Measurements from ENCODE around the gene TBXA2R. TPM values are rescaled to one million over a fixed set of nuclear protein-coding genes. Genes with fewer than 3 reads are reported as not detected.

TBXA2R gene
- total RNA-seq, 1 donor from 2014 or later, result 4.7 TPM

DNA sequence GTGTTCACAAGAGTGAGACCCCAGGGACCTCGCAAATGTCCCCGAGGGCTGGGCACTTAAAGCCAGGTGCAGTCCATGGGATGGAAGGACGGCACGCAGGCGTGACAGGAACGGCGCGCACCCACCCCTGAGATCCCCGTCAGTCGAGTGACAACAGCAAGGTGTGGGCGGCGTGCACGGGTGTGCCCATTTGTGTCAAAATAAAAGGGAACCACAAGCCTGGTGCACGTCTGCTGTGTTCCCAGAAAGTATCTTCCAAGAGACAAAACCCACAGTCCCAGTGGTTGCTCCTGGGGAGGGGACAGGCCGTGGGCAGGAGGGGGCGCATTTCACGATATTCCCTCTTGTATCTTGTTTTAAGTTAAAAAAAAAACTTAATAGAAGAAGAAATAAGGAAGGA lies 35.6 kb upstream of the TBXA2R start:
- no peaks in the 10 kb centered on the region for H3K4me1 ChIP-seq
- DNase-seq (no peak), ATAC-seq (no peak)
- H3K27me3 ChIP-seq, result no peaks in the 10 kb centered on the region
- H3K9me3 ChIP-seq, result no peaks in the 10 kb centered on the region
- peaks cover 52% of the 10 kb centered on the region for H3K36me3 ChIP-seq
- no peak overlapping the region for H3K4me3 ChIP-seq
- intact Hi-C loops (cut with DNase I), result no loop called here
- TF ChIP-seq, protein P1, sequence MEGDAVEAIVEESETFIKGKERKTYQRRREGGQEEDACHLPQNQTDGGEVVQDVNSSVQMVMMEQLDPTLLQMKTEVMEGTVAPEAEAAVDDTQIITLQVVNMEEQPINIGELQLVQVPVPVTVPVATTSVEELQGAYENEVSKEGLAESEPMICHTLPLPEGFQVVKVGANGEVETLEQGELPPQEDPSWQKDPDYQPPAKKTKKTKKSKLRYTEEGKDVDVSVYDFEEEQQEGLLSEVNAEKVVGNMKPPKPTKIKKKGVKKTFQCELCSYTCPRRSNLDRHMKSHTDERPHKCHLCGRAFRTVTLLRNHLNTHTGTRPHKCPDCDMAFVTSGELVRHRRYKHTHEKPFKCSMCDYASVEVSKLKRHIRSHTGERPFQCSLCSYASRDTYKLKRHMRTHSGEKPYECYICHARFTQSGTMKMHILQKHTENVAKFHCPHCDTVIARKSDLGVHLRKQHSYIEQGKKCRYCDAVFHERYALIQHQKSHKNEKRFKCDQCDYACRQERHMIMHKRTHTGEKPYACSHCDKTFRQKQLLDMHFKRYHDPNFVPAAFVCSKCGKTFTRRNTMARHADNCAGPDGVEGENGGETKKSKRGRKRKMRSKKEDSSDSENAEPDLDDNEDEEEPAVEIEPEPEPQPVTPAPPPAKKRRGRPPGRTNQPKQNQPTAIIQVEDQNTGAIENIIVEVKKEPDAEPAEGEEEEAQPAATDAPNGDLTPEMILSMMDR (IDR thresholded peaks at IDR 0.05), result no peak
- no peak overlapping the region for H3K27ac ChIP-seq

DNA sequence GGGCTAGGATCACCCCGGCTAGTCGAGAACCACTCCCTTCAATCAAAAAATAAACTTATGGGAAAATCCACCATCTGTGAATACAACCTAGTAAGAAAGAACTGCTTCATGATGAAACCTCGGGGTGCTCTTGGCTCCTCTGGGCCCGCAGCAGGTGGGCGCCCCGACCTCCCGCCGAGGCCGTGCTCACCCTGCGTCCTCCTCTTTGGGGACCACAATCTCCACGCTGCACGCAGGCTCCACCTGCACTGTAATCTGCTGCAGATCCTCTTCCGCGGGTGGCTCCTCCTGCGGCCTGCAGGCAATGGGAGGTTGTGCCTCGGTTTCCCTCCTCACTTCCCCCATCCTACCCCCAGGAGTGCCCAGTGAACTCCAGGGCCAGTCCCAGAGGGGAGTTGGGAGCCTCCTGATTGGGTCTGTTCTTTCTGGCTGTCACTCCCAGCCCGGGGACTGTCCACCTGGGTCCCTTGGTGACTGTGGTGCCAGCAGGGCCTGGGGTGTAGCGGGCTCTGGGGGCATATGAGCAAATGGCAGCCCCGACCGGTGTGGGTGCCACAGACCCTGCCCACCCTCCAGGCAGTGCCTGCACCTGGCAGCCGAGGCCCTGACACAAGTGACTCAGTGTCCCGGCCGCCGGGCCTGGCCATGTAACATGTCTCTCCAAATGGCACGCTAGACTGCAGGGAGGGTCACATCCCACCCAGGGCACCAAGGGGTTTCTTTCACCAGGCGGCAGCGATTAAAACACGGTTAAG lies 35.0 kb upstream of the TBXA2R start:
- peaks cover 52% of the 10 kb centered on the region for H3K36me3 ChIP-seq
- intact Hi-C loops (cut with DNase I), result no loop called here

DNA sequence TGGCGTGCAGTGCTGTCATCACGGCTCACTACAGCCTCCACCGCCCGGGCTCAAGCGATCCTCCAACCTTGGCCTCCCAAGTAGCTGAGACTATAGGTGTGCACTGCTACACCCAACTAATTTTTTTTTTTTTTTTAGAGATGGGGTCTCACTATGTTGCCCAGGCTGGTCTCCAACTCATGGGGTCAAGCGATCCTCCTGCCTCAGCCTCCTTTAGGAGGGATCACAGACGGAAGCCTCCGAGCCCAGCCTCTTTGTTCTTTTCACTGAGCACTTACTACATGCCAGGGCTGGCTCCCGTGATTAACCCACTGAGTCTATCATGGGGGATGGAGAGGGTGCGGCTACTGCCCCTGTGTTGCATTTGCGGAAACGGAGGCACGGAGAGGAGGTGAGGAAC lies 32.8 kb upstream of the TBXA2R start:
- no peaks in the 10 kb centered on the region for H3K4me1 ChIP-seq
- peaks cover 44% of the 10 kb centered on the region for H3K36me3 ChIP-seq
- no peak overlapping the region for H3K4me3 ChIP-seq
- no peaks in the 10 kb centered on the region for H3K27me3 ChIP-seq
- intact Hi-C loops (cut with DNase I), result no loop called here
- no peaks in the 10 kb centered on the region for H3K9me3 ChIP-seq
- TF ChIP-seq, protein P1 (IDR thresholded peaks at IDR 0.05), result no peak
- ATAC-seq (no peak), DNase-seq (no peak)
- H3K27ac ChIP-seq, result no peak overlapping the region

More for the DNA sequence above, 35.0 kb upstream of the TBXA2R start:
- TF ChIP-seq, protein P1 (IDR thresholded peaks at IDR 0.05), result no peak
- ATAC-seq (no peak), DNase-seq (no peak)
- Histone ChIP-seq H3K27ac (no peak overlapping the region), H3K4me3 (no peak overlapping the region), H3K4me1 (no peaks in the 10 kb centered on the region), H3K27me3 (no peaks in the 10 kb centered on the region), H3K9me3 (no peaks in the 10 kb centered on the region)

DNA sequence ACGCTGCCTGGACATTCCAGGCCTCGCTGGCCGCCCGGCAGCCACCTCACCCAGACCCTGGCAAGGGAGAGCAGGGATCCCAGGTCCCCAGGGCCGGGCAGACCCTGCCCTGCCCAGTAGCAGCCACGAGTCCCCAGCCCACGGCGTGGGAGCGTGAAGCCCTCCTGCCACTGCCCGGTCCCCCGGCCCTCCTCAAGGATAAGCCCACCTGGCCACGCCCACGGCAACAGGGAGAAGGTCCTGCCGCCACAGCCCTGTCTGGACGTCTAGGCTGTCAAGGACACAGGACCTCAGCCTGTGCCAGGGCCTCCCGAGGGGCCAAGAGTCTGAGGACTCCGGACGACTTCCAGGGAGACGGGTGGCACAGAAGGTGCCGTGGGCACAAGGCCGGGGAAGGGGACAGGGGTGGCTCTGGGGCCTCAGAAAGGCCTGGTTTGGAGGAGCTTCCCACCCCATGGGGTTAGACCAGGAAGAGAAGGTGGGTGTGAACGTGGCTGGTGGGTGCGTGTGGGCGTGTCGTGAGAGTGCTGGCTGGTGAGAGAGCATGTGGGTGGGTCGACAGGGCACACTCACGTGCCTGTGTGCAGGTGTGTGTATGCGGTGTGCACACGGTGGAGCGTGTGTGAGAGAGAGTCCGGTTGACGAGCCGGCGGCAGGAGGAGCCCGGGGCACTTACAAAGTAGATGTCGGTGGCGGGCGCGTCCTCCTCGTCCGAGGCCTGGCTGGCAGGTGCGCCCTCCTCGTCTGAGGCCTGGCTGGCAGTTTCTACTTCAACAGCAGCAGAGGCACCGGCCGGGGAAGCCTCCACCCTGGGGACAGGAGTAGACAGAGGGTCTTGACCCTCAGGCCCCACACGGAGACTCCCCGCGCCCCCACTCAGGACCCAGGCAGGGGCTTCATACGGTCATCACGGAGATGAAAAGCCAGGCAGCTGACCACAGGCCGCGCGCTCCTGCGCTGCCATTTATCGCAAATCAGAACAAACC lies 31.8 kb upstream of the TBXA2R start:
- ATAC-seq (no peak), DNase-seq (no peak)
- TF ChIP-seq, protein P1 (IDR thresholded peaks at IDR 0.05), result no peak
- no peak overlapping the region for H3K4me3 ChIP-seq
- no peaks in the 10 kb centered on the region for H3K4me1 ChIP-seq
- H3K36me3 ChIP-seq, result peaks cover 44% of the 10 kb centered on the region
- no peaks in the 10 kb centered on the region for H3K27me3 ChIP-seq
- no peaks in the 10 kb centered on the region for H3K9me3 ChIP-seq
- intact Hi-C loops (cut with DNase I), result no loop called here
- no peak overlapping the region for H3K27ac ChIP-seq

DNA sequence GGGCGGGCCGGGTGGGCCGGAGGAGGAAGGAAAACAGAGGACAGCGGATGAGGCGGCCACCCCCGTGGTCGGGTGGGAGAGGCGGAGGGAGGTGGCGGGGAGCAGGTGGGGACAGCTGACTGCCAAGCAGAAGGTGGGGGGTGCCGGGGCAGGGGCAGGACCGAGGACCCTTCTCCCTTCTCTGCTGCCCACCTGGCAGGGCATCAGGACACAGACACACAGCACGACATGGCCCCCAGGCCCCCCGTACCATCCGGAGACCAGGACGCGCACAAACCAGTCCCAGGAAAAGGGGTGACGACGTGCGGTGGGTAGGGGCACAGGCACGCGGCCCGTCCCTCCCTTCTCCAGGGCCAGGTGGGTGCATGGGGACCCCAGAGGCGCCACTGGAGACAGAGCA lies 30.9 kb upstream of the TBXA2R start:
- H3K4me3 ChIP-seq, result no peak overlapping the region
- peaks cover 46% of the 10 kb centered on the region for H3K36me3 ChIP-seq
- H3K4me1 ChIP-seq, result no peaks in the 10 kb centered on the region
- ATAC-seq, result no peak
- no peaks in the 10 kb centered on the region for H3K27me3 ChIP-seq
- TF ChIP-seq, protein P1 (IDR thresholded peaks at IDR 0.05), result no peak
- no peak overlapping the region for H3K27ac ChIP-seq
- intact Hi-C loops (cut with DNase I), result no loop called here
- DNase-seq, result no peak
- H3K9me3 ChIP-seq, result no peaks in the 10 kb centered on the region

Data from upper lobe of right lung (tissue), 1 donor.